Kidney (tissue), 14 donors: ENCODE measurements around the gene HIVEP3. TPM values are rescaled to one million over a fixed set of nuclear protein-coding genes. Genes with fewer than 3 reads are reported as not detected.

ENCODE experiments used
- DNase-seq, 5 donors: peaks; one replicate each; pipeline ENCODE4 v3.0.0-alpha.2; 2013 to 2020
- FAIRE-seq: peaks from 2 replicates; lab custom pipeline; 2012; peaks lifted over from hg19 to GRCh38; lab: Jason Lieb, UNC
- H3K27ac ChIP-seq, 2 donors: one replicate each; pipeline ENCODE4 v1.7.0; 2013; ENCODE audit warnings: low read depth in 2 of 2, low read length in 2 of 2, inconsistent platforms in 1 of 2
- H3K27me3 ChIP-seq: one replicate; pipeline ENCODE4 v1.7.1; 2013; ENCODE audit warnings: low read length, inconsistent platforms; ENCODE audit not compliant: control insufficient read depth, insufficient read depth
- H3K36me3 ChIP-seq, 3 donors: one replicate each; pipeline versions ENCODE4 v1.7.0 to v1.7.1; 2013; ENCODE audit warnings: low read length in 3 of 3, control low read depth in 1 of 3, inconsistent platforms in 1 of 3; ENCODE audit not compliant: insufficient read depth in 3 of 3, control insufficient read depth in 2 of 3
- H3K4me1 ChIP-seq, 3 donors: one replicate each; pipeline versions ENCODE4 v1.7.0 to v1.7.1; 2013; ENCODE audit warnings: low read length in 3 of 3, inconsistent platforms in 1 of 3, low read depth in 1 of 3; ENCODE audit not compliant: control insufficient read depth in 2 of 3, insufficient read depth in 2 of 3
- H3K4me3 ChIP-seq, 3 donors: one replicate each; pipeline versions ENCODE4 v1.7.0 to v1.8.1; 2013; ENCODE audit warnings: low read length in 3 of 3, control low read depth in 1 of 3, inconsistent platforms in 1 of 3
- H3K9ac ChIP-seq, 3 donors: one replicate each; pipeline versions ENCODE4 v1.7.0 to v1.7.1; 2013; ENCODE audit warnings: low read length in 3 of 3, control low read depth in 1 of 3, inconsistent platforms in 1 of 3
- H3K9me3 ChIP-seq, 3 donors: one replicate each; pipeline versions ENCODE4 v1.7.0 to v1.7.1; 2013; ENCODE audit warnings: low read length in 3 of 3, control low read depth in 1 of 3, inconsistent platforms in 1 of 3; ENCODE audit not compliant: control insufficient read depth in 2 of 3, insufficient read depth in 1 of 3
- CTCF ChIP-seq: IDR thresholded peaks from 3 replicates; pipeline ENCODE4 v1.5.1; 2012; ENCODE audit warnings: mild to moderate bottlenecking, moderate library complexity, borderline replicate concordance; ENCODE audit not compliant: insufficient read depth; ENCODE audit errors: extremely low read depth
- intact Hi-C: fragments of 100-400 bp; cut with DNase I; formaldehyde crosslinking; loops from one replicate; pipeline ENCODE4 v1.11.1; 2022
- polyA plus RNA-seq: library from polyadenylated mRNA; stranded (reverse); fragments of 350-450 nt; fragmentation: Illumina TruSeq; extraction: RNeasy Lipid Tissue Mini Kit (QIAGEN cat#74804); gene quantifications from one replicate; pipeline ENCODE4 v1.2.3, GENCODE V29; 2014; ENCODE audit warnings: low read depth, low replicate concordance; ENCODE audit not compliant: insufficient read depth
- total RNA-seq: library from RNA; stranded (reverse); fragmentation: NEBNext Ultra II Directional; extraction: Animal tissue kit (Norgen Biotek cat#: 25700); gene quantifications from one replicate; pipeline ENCODE4 v1.2.1, GENCODE V29; 2021
- donor health status: control.
- donor health status: control.
- donor health status: control.
- donor health status: control.
- donor health status: control.
- donor health status: DM: yes; HTN: yes; CAD: no.
- donor health status: Normal renal cell carcinoma (clear cell type).

HIVEP3 gene
- total and polyA plus RNA-seq, 2 donors from 2014 or later = 3.5 to 11.0 TPM

GRCh38 chr1:41663671-41664400 lies 254.9 kb downstream of the HIVEP3 start:
- Histone ChIP-seq H3K27ac (no peak overlapping the region), H3K4me3 (no peak overlapping the region), H3K27me3 (peaks cover 3% of the 10 kb centered on the region), H3K9ac (no peak overlapping the region), H3K9me3 (no peaks in the 10 kb centered on the region), H3K36me3 (no peaks in the 10 kb centered on the region), H3K4me1 (peaks cover 0 to 11% (median 0%) of the 10 kb centered on the region in 3 donors)
- FAIRE-seq (no peak), DNase-seq (peak in 1 of 5 donors; percentile 60)
- intact Hi-C loops = no loop called here
- TF ChIP-seq CTCF = no peak

GRCh38 chr1:41662765-41663437 lies 255.8 kb downstream of the HIVEP3 start:
- Histone ChIP-seq H3K9ac (no peak overlapping the region), H3K9me3 (no peaks in the 10 kb centered on the region), H3K27ac (peak overlapping the region; percentile 46 to 73), H3K27me3 (peaks cover 3% of the 10 kb centered on the region), H3K4me3 (no peak overlapping the region), H3K36me3 (no peaks in the 10 kb centered on the region), H3K4me1 (peaks cover 0 to 11% (median 0%) of the 10 kb centered on the region in 3 donors)
- FAIRE-seq (no peak), DNase-seq (peak in 3 of 5 donors; percentile 13 to 90 (median 59))
- intact Hi-C loops = no loop called here
- TF ChIP-seq CTCF = no peak

- H3K27me3 ChIP-seq = peaks cover 3% of the 10 kb centered on the region
- H3K4me3 ChIP-seq = peak overlapping the region in 1 of 3 donors; percentile 66
- no peaks in the 10 kb centered on the region for H3K9me3 ChIP-seq
- no peaks in the 10 kb centered on the region for H3K36me3 ChIP-seq
- H3K4me1 ChIP-seq = peaks cover 0 to 11% (median 0%) of the 10 kb centered on the region in 3 donors
- no peak for FAIRE-seq
- H3K9ac ChIP-seq = no peak overlapping the region
- intact Hi-C loops = no loop called here
- TF ChIP-seq CTCF = no peak
- peak; percentile 66 to 93 (median 80) for DNase-seq
- peak overlapping the region; percentile 46 to 73 for H3K27ac ChIP-seq
Measured at GRCh38 chr1:41662061-41662764, 256.5 kb downstream of the HIVEP3 start.
